ENCODE measurements around the gene IGFBP7. TPM values are rescaled to one million over a fixed set of nuclear protein-coding genes. Genes with fewer than 3 reads are reported as not detected.

IGFBP7 gene
- total RNA-seq, 6 experiments from 2014 or later, result 46.2 to 347 (median 163) TPM

DNA sequence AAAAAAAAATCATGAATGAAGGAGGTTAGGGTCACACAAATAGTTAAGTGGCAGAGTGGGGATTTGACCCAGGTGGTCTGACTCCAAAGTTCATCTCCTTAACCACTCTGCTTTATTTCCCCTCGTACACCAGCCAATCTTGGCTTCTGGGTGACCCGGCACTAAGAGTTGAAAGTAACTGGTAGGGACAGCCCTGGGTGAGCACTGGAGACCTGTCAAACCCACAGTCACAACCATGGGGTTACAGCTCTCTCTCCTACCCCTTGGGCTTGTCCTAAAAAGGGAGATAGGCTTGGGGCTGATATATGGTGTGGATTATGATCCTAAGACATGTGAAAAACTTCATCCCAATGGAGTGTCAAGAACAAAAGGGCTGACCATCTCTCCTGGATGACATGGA lies 12.5 kb downstream of the IGFBP7 start:
- TF ChIP-seq, protein P1, sequence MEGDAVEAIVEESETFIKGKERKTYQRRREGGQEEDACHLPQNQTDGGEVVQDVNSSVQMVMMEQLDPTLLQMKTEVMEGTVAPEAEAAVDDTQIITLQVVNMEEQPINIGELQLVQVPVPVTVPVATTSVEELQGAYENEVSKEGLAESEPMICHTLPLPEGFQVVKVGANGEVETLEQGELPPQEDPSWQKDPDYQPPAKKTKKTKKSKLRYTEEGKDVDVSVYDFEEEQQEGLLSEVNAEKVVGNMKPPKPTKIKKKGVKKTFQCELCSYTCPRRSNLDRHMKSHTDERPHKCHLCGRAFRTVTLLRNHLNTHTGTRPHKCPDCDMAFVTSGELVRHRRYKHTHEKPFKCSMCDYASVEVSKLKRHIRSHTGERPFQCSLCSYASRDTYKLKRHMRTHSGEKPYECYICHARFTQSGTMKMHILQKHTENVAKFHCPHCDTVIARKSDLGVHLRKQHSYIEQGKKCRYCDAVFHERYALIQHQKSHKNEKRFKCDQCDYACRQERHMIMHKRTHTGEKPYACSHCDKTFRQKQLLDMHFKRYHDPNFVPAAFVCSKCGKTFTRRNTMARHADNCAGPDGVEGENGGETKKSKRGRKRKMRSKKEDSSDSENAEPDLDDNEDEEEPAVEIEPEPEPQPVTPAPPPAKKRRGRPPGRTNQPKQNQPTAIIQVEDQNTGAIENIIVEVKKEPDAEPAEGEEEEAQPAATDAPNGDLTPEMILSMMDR (IDR thresholded peaks at IDR 0.05), result no peak
- no peak for TF ChIP-seq POLR2A (IDR thresholded peaks at IDR 0.05)
- Histone ChIP-seq H3K27me3 (no peaks in the 10 kb centered on the region), H3K36me3 (no peaks in the 10 kb centered on the region), H3K27ac (peak overlapping the region in 1 of 3 donors; percentile 29), H3K4me1 (no peaks in the 10 kb centered on the region), H3K4me3 (no peak overlapping the region), H3K9me3 (no peaks in the 10 kb centered on the region)
- WGBS (ENCODE audit: insufficient coverage, low coverage, low lambda C conversion rate, missing lambda C conversion rate), result 50% methylated on average over 1 of the region's 2 CpGs
- DNase-seq (no peak), ATAC-seq (no peak)
- intact Hi-C loops (cut with DNase I), result no loop called here

DNA sequence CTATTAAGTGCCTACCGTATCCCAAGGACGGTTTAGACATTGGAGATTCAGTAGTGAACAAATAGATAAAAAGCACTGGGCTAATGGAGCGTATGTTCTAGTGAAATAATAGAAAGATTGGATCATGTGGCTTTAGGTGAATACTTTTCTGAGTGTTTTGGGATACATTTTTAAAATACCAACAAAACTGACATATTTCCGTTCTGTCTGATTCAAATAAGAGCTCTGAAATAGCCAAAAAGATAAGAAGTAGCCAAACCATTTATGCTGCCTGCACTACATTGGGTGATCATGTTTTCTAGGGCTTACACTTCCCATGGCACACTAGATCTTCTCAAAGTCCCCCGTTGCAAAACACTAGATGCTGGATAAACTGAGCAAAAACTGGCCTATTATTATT lies 14.2 kb downstream of the IGFBP7 start:
- intact Hi-C loops (cut with DNase I), result no loop called here
- no peak for TF ChIP-seq POLR2A (IDR thresholded peaks at IDR 0.05)
- TF ChIP-seq, protein P1 (IDR thresholded peaks at IDR 0.05), result no peak
- no peak for DNase-seq
- Histone ChIP-seq H3K4me1 (no peaks in the 10 kb centered on the region), H3K27ac (no peak overlapping the region), H3K27me3 (no peaks in the 10 kb centered on the region), H3K4me3 (no peak overlapping the region), H3K36me3 (no peaks in the 10 kb centered on the region), H3K9me3 (no peaks in the 10 kb centered on the region)
- 51% methylated on average over 5 of the region's 5 CpGs for WGBS (ENCODE audit: insufficient coverage, low coverage, low lambda C conversion rate, missing lambda C conversion rate)
- ATAC-seq, result no peak

DNA sequence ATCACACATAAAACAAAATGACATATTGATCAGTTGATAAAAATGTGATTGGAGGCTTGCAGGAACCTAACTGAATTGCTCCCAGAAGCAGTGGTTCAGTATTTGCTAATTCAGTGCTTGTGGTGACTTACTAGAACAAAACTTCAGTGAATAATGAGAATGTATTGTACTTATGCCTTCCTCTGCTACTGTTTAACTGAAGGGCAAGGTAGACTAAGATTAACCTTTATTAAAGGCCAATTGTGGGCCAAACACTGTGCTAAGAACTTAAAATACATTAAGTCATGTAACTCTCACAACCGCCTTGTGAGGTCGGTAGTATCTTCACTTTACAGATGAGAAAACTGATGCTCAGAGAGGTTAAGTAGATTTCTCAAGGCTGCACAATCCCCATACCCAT lies 14.9 kb downstream of the IGFBP7 start:
- Histone ChIP-seq H3K4me1 (no peaks in the 10 kb centered on the region), H3K27me3 (no peaks in the 10 kb centered on the region), H3K9me3 (no peaks in the 10 kb centered on the region), H3K4me3 (no peak overlapping the region), H3K27ac (no peak overlapping the region), H3K36me3 (no peaks in the 10 kb centered on the region)
- WGBS (ENCODE audit: insufficient coverage, low coverage, low lambda C conversion rate, missing lambda C conversion rate), result 67% methylated on average over 2 of the region's 2 CpGs
- no peak for DNase-seq
- ATAC-seq, result no peak
- intact Hi-C loops (cut with DNase I), result no loop called here
- TF ChIP-seq, protein P1 (IDR thresholded peaks at IDR 0.05), result no peak
- no peak for TF ChIP-seq POLR2A (IDR thresholded peaks at IDR 0.05)

DNA sequence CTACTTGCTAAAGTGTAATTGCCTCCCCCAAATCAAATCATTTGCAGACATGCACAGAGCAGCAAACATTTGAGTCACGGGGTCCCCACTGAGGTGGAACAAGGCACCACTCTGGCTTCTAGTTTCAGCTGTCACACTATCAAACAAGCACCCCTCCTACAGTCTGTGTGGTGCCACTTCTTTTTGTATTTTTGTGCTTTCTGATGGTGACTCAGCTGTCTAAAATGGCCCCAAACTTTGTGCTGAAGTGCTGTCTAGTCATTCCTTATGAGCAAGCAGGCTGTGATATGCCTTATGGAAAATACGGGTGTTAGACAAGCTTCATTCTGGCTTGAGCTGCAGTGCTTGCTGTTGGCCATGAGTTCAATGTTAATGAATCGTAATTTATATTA lies 15.4 kb downstream of the IGFBP7 start:
- intact Hi-C loops (cut with DNase I), result no loop called here
- no peak for DNase-seq
- TF ChIP-seq, protein P1 (IDR thresholded peaks at IDR 0.05), result no peak
- TF ChIP-seq POLR2A (IDR thresholded peaks at IDR 0.05), result no peak
- Histone ChIP-seq H3K27me3 (no peaks in the 10 kb centered on the region), H3K36me3 (no peaks in the 10 kb centered on the region), H3K4me3 (no peak overlapping the region), H3K4me1 (no peaks in the 10 kb centered on the region), H3K9me3 (no peaks in the 10 kb centered on the region), H3K27ac (no peak overlapping the region)
- WGBS (ENCODE audit: insufficient coverage, low coverage, low lambda C conversion rate, missing lambda C conversion rate), result 44% methylated on average over 3 of the region's 3 CpGs
- ATAC-seq, result no peak

Measured in right lobe of liver (tissue), 6 donors.